SK-N-SH treated with all-trans-retinoic acid at 6 μM for 48 hours (cell line): ENCODE data around the gene C14orf93.
A peak's percentile ranks its signal among the peaks of the same experiment; 100 is the strongest.

Experiments used
- ATAC-seq: fragments of 200-7000 bp; cut with Tn5 transposase; 3 replicates; pipeline ENCODE4 v1.9.1; 2020; ENCODE audit warnings: mild to moderate bottlenecking, moderate library complexity
- BACH2 ChIP-seq: fragments of 250-450 bp; sonication (Bioruptor Pico); IDR thresholded peaks from 2 replicates; pipeline ENCODE4 v1.9.0; 2021; ENCODE audit warnings: mild to moderate bottlenecking, borderline replicate concordance
- CSDC2 ChIP-seq: fragments of 250-450 bp; sonication (Bioruptor Pico); IDR thresholded peaks from 2 replicates; pipeline ENCODE4 v1.5.0; 2020; ENCODE audit warnings: mild to moderate bottlenecking, moderate library complexity
- GLIS3 ChIP-seq: fragments of 250-450 bp; sonication (Bioruptor Pico); IDR thresholded peaks from 2 replicates; pipeline ENCODE4 v1.5.0; 2020; ENCODE audit warnings: mild to moderate bottlenecking, moderate library complexity
- ISL1 ChIP-seq: fragments of 250-450 bp; sonication (Bioruptor Pico); IDR thresholded peaks from 2 replicates; pipeline ENCODE4 v2.1.2; 2022; ENCODE audit warnings: mild to moderate bottlenecking, moderate library complexity
- OSR1 ChIP-seq: fragments of 250-450 bp; sonication (Bioruptor Pico); IDR thresholded peaks from 2 replicates; pipeline ENCODE4 v1.8.0; 2022; ENCODE audit warnings: moderate library complexity, mild to moderate bottlenecking, inconsistent platforms
- PPARA ChIP-seq: fragments of 250-450 bp; sonication (Bioruptor Pico); IDR thresholded peaks from 2 replicates; pipeline ENCODE4 v1.5.0; 2020; ENCODE audit warnings: mild to moderate bottlenecking, borderline replicate concordance
- RARB ChIP-seq: fragments of 250-450 bp; sonication (Bioruptor Pico); IDR thresholded peaks from 2 replicates; pipeline ENCODE4 v1.8.0; 2021; ENCODE audit warnings: mild to moderate bottlenecking, moderate library complexity
- SNAI2 ChIP-seq: fragments of 250-450 bp; sonication (Bioruptor Pico); IDR thresholded peaks from 2 replicates; pipeline ENCODE4 v1.5.0; 2020; ENCODE audit warnings: mild to moderate bottlenecking, moderate library complexity
- TCF4 ChIP-seq: fragments of 250-450 bp; sonication (Bioruptor Pico); IDR thresholded peaks from 2 replicates; pipeline ENCODE4 v1.8.0; 2021; ENCODE audit warnings: mild to moderate bottlenecking, moderate library complexity, borderline replicate concordance
- TOX ChIP-seq: fragments of 250-450 bp; sonication (Bioruptor Pico); IDR thresholded peaks from 2 replicates; pipeline ENCODE4 v1.8.0; 2021; ENCODE audit warnings: mild to moderate bottlenecking, moderate library complexity, borderline replicate concordance
- ZC3H10 ChIP-seq: fragments of 250-450 bp; sonication (Bioruptor Pico); IDR thresholded peaks from 2 replicates; pipeline ENCODE4 v1.5.1; 2021; ENCODE audit warnings: mild to moderate bottlenecking, moderate library complexity
- ZFP3 ChIP-seq: fragments of 250-450 bp; sonication (Bioruptor Pico); IDR thresholded peaks from 2 replicates; pipeline ENCODE4 v1.5.0; 2020; ENCODE audit warnings: mild to moderate bottlenecking, moderate library complexity
- ZFP30 ChIP-seq: fragments of 450-650 bp; formaldehyde crosslinking; IDR thresholded peaks from 2 replicates; pipeline ENCODE4 v1.5.0; 2022; ENCODE audit warnings: mild to moderate bottlenecking, moderate library complexity
- ZNF565 ChIP-seq: fragments of 450-650 bp; formaldehyde crosslinking; conservative IDR thresholded peaks from 2 replicates; pipeline ENCODE4 v1.5.0; 2020; ENCODE audit warnings: low read depth, mild to moderate bottlenecking, moderate library complexity
- ZNF70 ChIP-seq: fragments of 450-650 bp; formaldehyde crosslinking; IDR thresholded peaks from 2 replicates; pipeline ENCODE4 v1.5.0; 2020; ENCODE audit warnings: mild to moderate bottlenecking, moderate library complexity
- ZNF8 ChIP-seq: fragments of 450-650 bp; formaldehyde crosslinking; IDR thresholded peaks from 2 replicates; pipeline ENCODE4 v1.5.0; 2020; ENCODE audit warnings: mild to moderate bottlenecking, moderate library complexity
- TF ChIP-seq, protein P1 (sequence below): fragments of 250-450 bp; sonication (Bioruptor Pico); IDR thresholded peaks from 2 replicates; pipeline ENCODE4 v1.5.1; 2021; ENCODE audit warnings: mild to moderate bottlenecking, moderate library complexity
- TF ChIP-seq, protein P2 (sequence below): fragments of 250-450 bp; sonication (Bioruptor Pico); IDR thresholded peaks from 2 replicates; pipeline ENCODE4 v1.5.1; 2020; ENCODE audit warnings: low read depth, mild to moderate bottlenecking, moderate library complexity
- TF ChIP-seq, protein P3 (sequence below): fragments of 250-450 bp; sonication (Bioruptor Pico); IDR thresholded peaks from 2 replicates; pipeline ENCODE4 v1.8.0; 2020; ENCODE audit warnings: mild to moderate bottlenecking, moderate library complexity, borderline replicate concordance

Gene C14orf93

DNA sequence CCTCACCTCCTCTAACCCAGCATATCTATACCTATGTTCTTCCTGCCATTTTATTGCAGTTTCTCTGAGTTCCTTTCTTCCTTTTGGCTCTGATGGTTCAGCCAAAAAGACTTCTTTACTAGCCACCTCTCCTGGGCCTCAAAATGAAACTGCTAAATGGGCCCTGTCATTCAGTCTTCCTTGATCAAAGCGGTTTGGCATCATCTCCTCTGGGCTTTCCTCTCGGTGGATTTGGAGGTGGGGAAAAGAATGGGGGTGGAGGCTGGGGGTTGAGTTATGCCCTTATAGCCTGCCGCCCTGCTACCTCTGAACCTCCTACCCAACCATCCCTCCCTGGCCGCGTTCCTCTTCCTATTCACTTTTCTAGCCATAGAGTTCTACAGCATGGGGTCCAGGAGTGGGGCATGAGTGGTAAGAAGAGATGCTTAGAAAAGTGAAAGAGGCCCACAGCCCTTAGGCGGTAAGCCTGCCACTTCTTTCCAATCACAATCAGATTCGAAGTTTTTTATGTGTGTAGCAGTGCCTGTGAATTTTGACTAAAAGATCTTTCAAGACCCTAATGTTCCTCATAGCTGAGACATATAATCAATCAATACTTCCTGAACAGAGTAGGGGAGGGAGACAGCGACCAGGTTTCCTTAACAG is 30.1 kb downstream of the C14orf93 start:
- TF ChIP-seq ZC3H10 (CRISPR knock-in tag) (no peak), ZFP30 (CRISPR knock-in tag) (no peak), OSR1 (CRISPR knock-in tag) (no peak), RARB (CRISPR knock-in tag) (no peak), ZNF8 (CRISPR knock-in tag) (no peak), GLIS3 (no peak), PPARA (CRISPR knock-in tag) (no peak), TOX (CRISPR knock-in tag) (no peak), ZNF565 (CRISPR knock-in tag) (no peak), SNAI2 (no peak), ZFP3 (CRISPR knock-in tag) (no peak)
- TF ChIP-seq, protein P1, sequence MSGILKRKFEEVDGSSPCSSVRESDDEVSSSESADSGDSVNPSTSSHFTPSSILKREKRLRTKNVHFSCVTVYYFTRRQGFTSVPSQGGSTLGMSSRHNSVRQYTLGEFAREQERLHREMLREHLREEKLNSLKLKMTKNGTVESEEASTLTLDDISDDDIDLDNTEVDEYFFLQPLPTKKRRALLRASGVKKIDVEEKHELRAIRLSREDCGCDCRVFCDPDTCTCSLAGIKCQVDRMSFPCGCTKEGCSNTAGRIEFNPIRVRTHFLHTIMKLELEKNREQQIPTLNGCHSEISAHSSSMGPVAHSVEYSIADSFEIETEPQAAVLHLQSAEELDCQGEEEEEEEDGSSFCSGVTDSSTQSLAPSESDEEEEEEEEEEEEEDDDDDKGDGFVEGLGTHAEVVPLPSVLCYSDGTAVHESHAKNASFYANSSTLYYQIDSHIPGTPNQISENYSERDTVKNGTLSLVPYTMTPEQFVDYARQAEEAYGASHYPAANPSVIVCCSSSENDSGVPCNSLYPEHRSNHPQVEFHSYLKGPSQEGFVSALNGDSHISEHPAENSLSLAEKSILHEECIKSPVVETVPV (CRISPR knock-in tag) = no peak
- TF ChIP-seq, protein P2, sequence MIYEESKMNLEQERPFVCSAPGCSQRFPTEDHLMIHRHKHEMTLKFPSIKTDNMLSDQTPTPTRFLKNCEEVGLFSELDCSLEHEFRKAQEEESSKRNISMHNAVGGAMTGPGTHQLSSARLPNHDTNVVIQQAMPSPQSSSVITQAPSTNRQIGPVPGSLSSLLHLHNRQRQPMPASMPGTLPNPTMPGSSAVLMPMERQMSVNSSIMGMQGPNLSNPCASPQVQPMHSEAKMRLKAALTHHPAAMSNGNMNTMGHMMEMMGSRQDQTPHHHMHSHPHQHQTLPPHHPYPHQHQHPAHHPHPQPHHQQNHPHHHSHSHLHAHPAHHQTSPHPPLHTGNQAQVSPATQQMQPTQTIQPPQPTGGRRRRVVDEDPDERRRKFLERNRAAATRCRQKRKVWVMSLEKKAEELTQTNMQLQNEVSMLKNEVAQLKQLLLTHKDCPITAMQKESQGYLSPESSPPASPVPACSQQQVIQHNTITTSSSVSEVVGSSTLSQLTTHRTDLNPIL (CRISPR knock-in tag) = no peak
- ATAC-seq = no peak

DNA sequence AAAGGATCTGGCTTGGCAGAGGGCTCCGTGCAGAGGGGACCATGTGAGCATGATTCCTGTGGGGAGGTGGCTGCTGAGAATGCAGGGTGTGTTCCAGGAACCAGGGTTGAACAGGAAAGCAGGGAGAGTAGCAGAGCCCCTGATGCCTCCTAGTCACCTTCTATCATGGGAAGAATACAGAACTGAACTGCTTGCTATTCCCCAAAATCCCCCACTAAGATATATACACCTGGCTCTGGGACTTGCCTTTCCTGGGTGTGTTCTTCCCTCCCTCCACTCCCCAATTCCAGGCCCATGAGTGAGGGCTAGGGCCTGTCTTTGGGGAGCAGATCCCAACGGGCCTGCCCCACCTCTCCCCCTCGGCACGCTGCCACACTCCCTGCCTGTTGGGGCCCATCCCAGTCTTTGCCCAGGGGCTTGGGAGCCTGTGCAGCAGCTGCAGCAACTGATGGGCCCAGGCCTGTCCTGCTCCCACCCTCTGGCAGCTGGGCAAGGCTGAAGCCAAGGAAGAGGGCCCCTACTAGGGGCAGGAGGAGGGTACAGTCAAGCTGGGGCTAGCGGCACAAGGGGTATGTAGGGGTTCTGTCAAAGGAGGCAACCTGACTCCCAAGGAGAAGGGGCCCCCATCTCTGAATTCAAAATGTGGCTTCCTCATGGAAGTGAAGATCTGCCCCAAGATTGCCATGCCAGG is 30.8 kb downstream of the C14orf93 start:
- TF ChIP-seq OSR1 (CRISPR knock-in tag) = no peak
- no peak for TF ChIP-seq GLIS3
- no peak for TF ChIP-seq ISL1
- no peak for TF ChIP-seq PPARA (CRISPR knock-in tag)
- TF ChIP-seq, protein P1 (CRISPR knock-in tag) = no peak
- TF ChIP-seq ZFP30 (CRISPR knock-in tag) = no peak
- TF ChIP-seq ZNF565 (CRISPR knock-in tag) = no peak
- no peak for TF ChIP-seq CSDC2 (CRISPR knock-in tag)
- no peak for TF ChIP-seq ZNF8 (CRISPR knock-in tag)
- no peak for TF ChIP-seq BACH2 (CRISPR knock-in tag)
- TF ChIP-seq RARB (CRISPR knock-in tag) = no peak
- no peak for TF ChIP-seq ZC3H10 (CRISPR knock-in tag)
- no peak for TF ChIP-seq ZNF70 (CRISPR knock-in tag)
- no peak for ATAC-seq

DNA sequence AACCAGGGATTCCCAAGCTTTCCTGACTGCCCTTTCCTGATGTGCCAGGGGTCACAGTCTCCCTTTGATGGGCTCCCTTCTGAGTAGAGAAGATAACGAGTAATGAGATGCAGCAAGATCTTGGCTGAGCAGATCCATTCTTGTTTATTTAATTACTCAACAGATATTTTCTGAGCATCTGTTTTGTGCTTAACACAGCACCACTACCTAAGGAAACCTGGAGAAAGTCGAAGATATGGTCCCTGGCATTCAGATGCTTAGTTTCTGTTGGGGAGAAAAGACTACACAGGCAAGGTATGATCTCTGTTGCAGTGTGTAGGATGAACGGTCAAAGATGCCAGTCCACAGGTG is 31.5 kb downstream of the C14orf93 start:
- no peak for TF ChIP-seq TCF4
- TF ChIP-seq ZNF565 (CRISPR knock-in tag) = no peak
- no peak for TF ChIP-seq ZFP3 (CRISPR knock-in tag)
- no peak for ATAC-seq

DNA sequence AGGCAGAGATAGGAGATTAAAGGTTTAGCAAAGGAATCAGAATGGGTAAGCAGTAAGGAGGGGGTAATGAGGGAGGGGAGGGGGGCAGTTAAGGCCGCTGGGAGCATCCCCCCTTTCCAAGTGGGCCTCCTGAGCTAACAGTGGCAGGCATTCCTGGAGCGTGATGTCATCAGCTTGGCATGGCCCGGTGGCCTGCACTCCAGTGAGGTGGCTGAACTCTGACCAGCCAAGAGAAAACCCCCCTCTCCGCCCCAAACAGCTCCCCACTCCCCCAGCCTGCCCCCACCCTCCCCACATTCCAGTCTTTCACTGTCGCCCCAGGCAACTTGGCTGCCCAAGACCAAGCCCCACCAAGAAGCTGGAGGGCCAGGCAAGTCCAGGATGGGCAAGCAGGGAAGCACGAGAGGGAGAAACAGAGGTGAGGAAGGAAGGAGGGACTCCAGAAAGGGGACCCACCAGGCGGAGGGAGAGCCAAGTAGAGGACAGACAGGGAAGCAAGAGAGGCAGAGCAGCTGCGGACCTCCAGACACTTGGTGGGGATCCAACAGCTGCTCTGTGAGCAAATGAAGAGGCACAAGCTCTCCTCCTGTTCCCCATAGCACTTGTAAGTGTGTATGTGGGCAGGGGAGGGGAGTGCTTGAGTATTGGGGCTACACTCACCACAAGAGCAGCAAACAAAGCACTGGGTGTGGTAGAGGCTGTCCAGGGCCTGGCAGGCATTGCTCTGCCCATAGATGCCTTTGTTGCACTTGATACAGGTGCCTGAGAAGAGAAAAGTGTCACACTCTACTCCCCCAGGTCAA is 32.1 kb downstream of the C14orf93 start:
- TF ChIP-seq, protein P3, sequence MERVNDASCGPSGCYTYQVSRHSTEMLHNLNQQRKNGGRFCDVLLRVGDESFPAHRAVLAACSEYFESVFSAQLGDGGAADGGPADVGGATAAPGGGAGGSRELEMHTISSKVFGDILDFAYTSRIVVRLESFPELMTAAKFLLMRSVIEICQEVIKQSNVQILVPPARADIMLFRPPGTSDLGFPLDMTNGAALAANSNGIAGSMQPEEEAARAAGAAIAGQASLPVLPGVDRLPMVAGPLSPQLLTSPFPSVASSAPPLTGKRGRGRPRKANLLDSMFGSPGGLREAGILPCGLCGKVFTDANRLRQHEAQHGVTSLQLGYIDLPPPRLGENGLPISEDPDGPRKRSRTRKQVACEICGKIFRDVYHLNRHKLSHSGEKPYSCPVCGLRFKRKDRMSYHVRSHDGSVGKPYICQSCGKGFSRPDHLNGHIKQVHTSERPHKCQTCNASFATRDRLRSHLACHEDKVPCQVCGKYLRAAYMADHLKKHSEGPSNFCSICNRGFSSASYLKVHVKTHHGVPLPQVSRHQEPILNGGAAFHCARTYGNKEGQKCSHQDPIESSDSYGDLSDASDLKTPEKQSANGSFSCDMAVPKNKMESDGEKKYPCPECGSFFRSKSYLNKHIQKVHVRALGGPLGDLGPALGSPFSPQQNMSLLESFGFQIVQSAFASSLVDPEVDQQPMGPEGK (CRISPR knock-in tag) = peak; percentile 78; the same call in 1 of the 2 replicates
- TF ChIP-seq ISL1 (peak; percentile 24; the same call in 1 of the 2 replicates), ZFP3 (CRISPR knock-in tag) (0 out of 2 replicates have a peak, but pooled peaks have one; percentile 9), BACH2 (CRISPR knock-in tag) (no peak)

More for the DNA sequence above, 32.1 kb downstream of the C14orf93 start:
- peak; percentile 58 for ATAC-seq
